SK-N-SH treated with all-trans-retinoic acid at 6 μM for 48 hours (cell line): ENCODE measurements around the gene ADARB2.

Source experiments
- ATAC-seq: fragments of 200-7000 bp; cut with Tn5 transposase; 3 replicates; pipeline ENCODE4 v1.9.1; 2020; ENCODE audit warnings: mild to moderate bottlenecking, moderate library complexity
- ARNTL ChIP-seq: fragments of 450-650 bp; formaldehyde crosslinking; IDR thresholded peaks from 2 replicates; pipeline ENCODE4 v1.5.0; 2020; ENCODE audit warnings: low read depth, mild to moderate bottlenecking, moderate library complexity, borderline replicate concordance
- BACH2 ChIP-seq: fragments of 250-450 bp; sonication (Bioruptor Pico); IDR thresholded peaks from 2 replicates; pipeline ENCODE4 v1.9.0; 2021; ENCODE audit warnings: mild to moderate bottlenecking, borderline replicate concordance
- CREB5 ChIP-seq: fragments of 250-450 bp; sonication (Bioruptor Pico); IDR thresholded peaks from 2 replicates; pipeline ENCODE4 v1.5.1; 2020; ENCODE audit warnings: low read depth, mild to moderate bottlenecking, moderate library complexity
- CSDC2 ChIP-seq: fragments of 250-450 bp; sonication (Bioruptor Pico); IDR thresholded peaks from 2 replicates; pipeline ENCODE4 v1.5.0; 2020; ENCODE audit warnings: mild to moderate bottlenecking, moderate library complexity
- ESRRG ChIP-seq: fragments of 250-450 bp; sonication (Bioruptor Pico); IDR thresholded peaks from 2 replicates; pipeline ENCODE4 v1.6.1; 2021; ENCODE audit warnings: mild to moderate bottlenecking
- GLIS3 ChIP-seq: fragments of 250-450 bp; sonication (Bioruptor Pico); IDR thresholded peaks from 2 replicates; pipeline ENCODE4 v1.5.0; 2020; ENCODE audit warnings: mild to moderate bottlenecking, moderate library complexity
- ISL1 ChIP-seq: fragments of 250-450 bp; sonication (Bioruptor Pico); IDR thresholded peaks from 2 replicates; pipeline ENCODE4 v2.1.2; 2022; ENCODE audit warnings: mild to moderate bottlenecking, moderate library complexity
- OSR1 ChIP-seq: fragments of 250-450 bp; sonication (Bioruptor Pico); IDR thresholded peaks from 2 replicates; pipeline ENCODE4 v1.8.0; 2022; ENCODE audit warnings: moderate library complexity, mild to moderate bottlenecking, inconsistent platforms
- PATZ1 ChIP-seq: fragments of 250-450 bp; sonication (Bioruptor Pico); IDR thresholded peaks from 2 replicates; pipeline ENCODE4 v1.8.0; 2020; ENCODE audit warnings: mild to moderate bottlenecking, moderate library complexity, borderline replicate concordance
- PPARA ChIP-seq: fragments of 250-450 bp; sonication (Bioruptor Pico); IDR thresholded peaks from 2 replicates; pipeline ENCODE4 v1.5.0; 2020; ENCODE audit warnings: mild to moderate bottlenecking, borderline replicate concordance
- SNAI2 ChIP-seq: fragments of 250-450 bp; sonication (Bioruptor Pico); IDR thresholded peaks from 2 replicates; pipeline ENCODE4 v1.5.0; 2020; ENCODE audit warnings: mild to moderate bottlenecking, moderate library complexity
- TCF4 ChIP-seq: fragments of 250-450 bp; sonication (Bioruptor Pico); IDR thresholded peaks from 2 replicates; pipeline ENCODE4 v1.8.0; 2021; ENCODE audit warnings: mild to moderate bottlenecking, moderate library complexity, borderline replicate concordance
- TOX ChIP-seq: fragments of 250-450 bp; sonication (Bioruptor Pico); IDR thresholded peaks from 2 replicates; pipeline ENCODE4 v1.8.0; 2021; ENCODE audit warnings: mild to moderate bottlenecking, moderate library complexity, borderline replicate concordance
- TSHZ2 ChIP-seq: fragments of 250-450 bp; sonication (Bioruptor Pico); IDR thresholded peaks from 2 replicates; pipeline ENCODE4 v1.5.0; 2020; ENCODE audit warnings: mild to moderate bottlenecking, moderate library complexity
- ZC3H10 ChIP-seq: fragments of 250-450 bp; sonication (Bioruptor Pico); IDR thresholded peaks from 2 replicates; pipeline ENCODE4 v1.5.1; 2021; ENCODE audit warnings: mild to moderate bottlenecking, moderate library complexity
- ZFP3 ChIP-seq: fragments of 250-450 bp; sonication (Bioruptor Pico); IDR thresholded peaks from 2 replicates; pipeline ENCODE4 v1.5.0; 2020; ENCODE audit warnings: mild to moderate bottlenecking, moderate library complexity
- ZFP30 ChIP-seq: fragments of 450-650 bp; formaldehyde crosslinking; IDR thresholded peaks from 2 replicates; pipeline ENCODE4 v1.5.0; 2022; ENCODE audit warnings: mild to moderate bottlenecking, moderate library complexity
- ZNF565 ChIP-seq: fragments of 450-650 bp; formaldehyde crosslinking; conservative IDR thresholded peaks from 2 replicates; pipeline ENCODE4 v1.5.0; 2020; ENCODE audit warnings: low read depth, mild to moderate bottlenecking, moderate library complexity
- ZNF8 ChIP-seq: fragments of 450-650 bp; formaldehyde crosslinking; IDR thresholded peaks from 2 replicates; pipeline ENCODE4 v1.5.0; 2020; ENCODE audit warnings: mild to moderate bottlenecking, moderate library complexity
- TF ChIP-seq, protein P1 (sequence below): fragments of 250-450 bp; sonication (Bioruptor Pico); IDR thresholded peaks from 2 replicates; pipeline ENCODE4 v1.5.1; 2021; ENCODE audit warnings: mild to moderate bottlenecking, moderate library complexity
- TF ChIP-seq, protein P2 (sequence below): fragments of 250-450 bp; sonication (Bioruptor Pico); IDR thresholded peaks from 2 replicates; pipeline ENCODE4 v1.8.0; 2021; ENCODE audit warnings: low read depth, mild to moderate bottlenecking, moderate library complexity, borderline replicate concordance

The ADARB2 gene

GRCh38 chr10:1634239-1634638, 103.1 kb downstream of the ADARB2 start:
- TF ChIP-seq TCF4 (no peak), ARNTL (no peak), CSDC2 (CRISPR knock-in tag) (no peak)
- TF ChIP-seq, all 23 proteins: peak for 0
- ATAC-seq: no peak

- no peak for ATAC-seq
Measured at GRCh38 chr10:1633783-1634182, 103.5 kb downstream of the ADARB2 start.

DNA sequence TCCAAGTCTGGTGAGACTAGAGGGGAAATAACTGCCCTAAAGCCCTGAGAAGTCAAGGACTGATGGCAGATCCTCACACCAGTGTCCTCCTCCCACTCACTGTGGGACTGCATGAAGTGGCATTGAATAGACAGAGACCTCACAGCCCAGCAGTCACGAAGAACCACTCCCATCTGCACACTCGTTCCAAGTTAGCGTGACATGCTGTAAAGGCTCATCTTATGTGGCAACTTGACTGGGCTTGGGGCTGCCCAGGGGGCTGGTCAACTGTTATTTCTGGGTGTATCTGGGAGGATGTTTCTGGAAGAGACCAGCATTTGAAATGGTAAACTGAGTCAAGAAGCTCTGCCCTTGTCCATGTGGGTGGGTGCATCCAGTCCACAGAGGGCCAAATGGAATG, 104.7 kb downstream of the ADARB2 start:
- no peak for TF ChIP-seq ARNTL
- TF ChIP-seq ZNF565 (CRISPR knock-in tag): no peak
- no peak for TF ChIP-seq ESRRG (CRISPR knock-in tag)
- no peak for TF ChIP-seq PATZ1 (CRISPR knock-in tag)
- no peak for TF ChIP-seq TCF4
- no peak for TF ChIP-seq CSDC2 (CRISPR knock-in tag)
- TF ChIP-seq TSHZ2 (CRISPR knock-in tag): no peak
- no peak for TF ChIP-seq GLIS3 (CRISPR knock-in tag)
- no peak for ATAC-seq

More at GRCh38 chr10:1633783-1634182, 103.5 kb downstream of the ADARB2 start:
- TF ChIP-seq OSR1 (CRISPR knock-in tag): no peak
- TF ChIP-seq ISL1 (CRISPR knock-in tag): no peak
- TF ChIP-seq TOX (CRISPR knock-in tag): no peak
- no peak for TF ChIP-seq ZNF565 (CRISPR knock-in tag)
- TF ChIP-seq ZC3H10 (CRISPR knock-in tag): no peak
- TF ChIP-seq, protein P1, sequence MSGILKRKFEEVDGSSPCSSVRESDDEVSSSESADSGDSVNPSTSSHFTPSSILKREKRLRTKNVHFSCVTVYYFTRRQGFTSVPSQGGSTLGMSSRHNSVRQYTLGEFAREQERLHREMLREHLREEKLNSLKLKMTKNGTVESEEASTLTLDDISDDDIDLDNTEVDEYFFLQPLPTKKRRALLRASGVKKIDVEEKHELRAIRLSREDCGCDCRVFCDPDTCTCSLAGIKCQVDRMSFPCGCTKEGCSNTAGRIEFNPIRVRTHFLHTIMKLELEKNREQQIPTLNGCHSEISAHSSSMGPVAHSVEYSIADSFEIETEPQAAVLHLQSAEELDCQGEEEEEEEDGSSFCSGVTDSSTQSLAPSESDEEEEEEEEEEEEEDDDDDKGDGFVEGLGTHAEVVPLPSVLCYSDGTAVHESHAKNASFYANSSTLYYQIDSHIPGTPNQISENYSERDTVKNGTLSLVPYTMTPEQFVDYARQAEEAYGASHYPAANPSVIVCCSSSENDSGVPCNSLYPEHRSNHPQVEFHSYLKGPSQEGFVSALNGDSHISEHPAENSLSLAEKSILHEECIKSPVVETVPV (CRISPR knock-in tag): no peak
- no peak for TF ChIP-seq TCF4
- TF ChIP-seq BACH2 (CRISPR knock-in tag): no peak
- TF ChIP-seq SNAI2 (CRISPR knock-in tag): no peak
- TF ChIP-seq GLIS3 (CRISPR knock-in tag): no peak
- TF ChIP-seq PATZ1 (CRISPR knock-in tag): no peak
- no peak for TF ChIP-seq ZNF8 (CRISPR knock-in tag)

DNA sequence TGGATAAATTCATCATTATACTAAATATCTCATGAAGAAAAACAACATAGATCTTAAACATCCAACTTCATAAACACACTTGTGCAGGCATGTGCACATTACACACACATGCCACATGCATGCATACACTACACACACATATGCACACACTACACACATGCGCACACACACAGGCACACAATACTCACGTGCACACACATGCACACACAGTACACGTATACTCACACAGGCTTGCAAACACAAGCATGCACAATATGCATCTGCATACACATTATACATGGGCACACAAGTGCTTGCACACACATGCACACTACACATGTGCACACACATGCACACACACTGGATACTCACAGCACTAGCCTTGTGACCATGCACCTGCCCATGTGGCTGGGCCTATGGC, 105.2 kb downstream of the ADARB2 start:
- no peak for ATAC-seq
- TF ChIP-seq TCF4 (no peak), ZNF8 (CRISPR knock-in tag) (no peak), TSHZ2 (CRISPR knock-in tag) (no peak), TOX (CRISPR knock-in tag) (no peak), BACH2 (CRISPR knock-in tag) (no peak), OSR1 (CRISPR knock-in tag) (no peak), CREB5 (CRISPR knock-in tag) (no peak), ZFP30 (no peak), CSDC2 (CRISPR knock-in tag) (no peak), ESRRG (CRISPR knock-in tag) (no peak), ZFP3 (CRISPR knock-in tag) (no peak), ZC3H10 (CRISPR knock-in tag) (no peak), SNAI2 (CRISPR knock-in tag) (no peak), ZNF565 (CRISPR knock-in tag) (no peak), PPARA (CRISPR knock-in tag) (no peak)
- TF ChIP-seq, protein P2, sequence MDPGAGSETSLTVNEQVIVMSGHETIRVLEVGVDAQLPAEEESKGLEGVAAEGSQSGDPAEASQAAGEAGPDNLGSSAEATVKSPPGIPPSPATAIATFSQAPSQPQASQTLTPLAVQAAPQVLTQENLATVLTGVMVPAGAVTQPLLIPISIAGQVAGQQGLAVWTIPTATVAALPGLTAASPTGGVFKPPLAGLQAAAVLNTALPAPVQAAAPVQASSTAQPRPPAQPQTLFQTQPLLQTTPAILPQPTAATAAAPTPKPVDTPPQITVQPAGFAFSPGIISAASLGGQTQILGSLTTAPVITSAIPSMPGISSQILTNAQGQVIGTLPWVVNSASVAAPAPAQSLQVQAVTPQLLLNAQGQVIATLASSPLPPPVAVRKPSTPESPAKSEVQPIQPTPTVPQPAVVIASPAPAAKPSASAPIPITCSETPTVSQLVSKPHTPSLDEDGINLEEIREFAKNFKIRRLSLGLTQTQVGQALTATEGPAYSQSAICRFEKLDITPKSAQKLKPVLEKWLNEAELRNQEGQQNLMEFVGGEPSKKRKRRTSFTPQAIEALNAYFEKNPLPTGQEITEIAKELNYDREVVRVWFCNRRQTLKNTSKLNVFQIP: no peak
